H1 (cell line): Measurements from ENCODE around the gene ADAM23. TPM values are rescaled to one million over a fixed set of nuclear protein-coding genes. Genes with fewer than 3 reads are reported as not detected.

Source experiments
- CTCF ChIA-PET: fragments of 300-600 bp; sonication (Branson Sonifier 250); formaldehyde crosslinking; loops from one replicate; lab custom pipeline; 2021; ENCODE audit not compliant: partially characterized antibody; lab: Charles Lee
- POLR2A ChIA-PET: fragments of 300-600 bp; sonication (Branson Sonifier 250); formaldehyde crosslinking; loops from one replicate; lab custom pipeline; 2021; ENCODE audit warnings: inconsistent platforms; ENCODE audit not compliant: partially characterized antibody; lab: Charles Lee
- DNase-seq, 2 experiments: peaks; one replicate each; pipeline versions ENCODE4 v3.0.0 to v3.0.0-alpha.2; 2010 to 2022; ENCODE audit warnings: low spot score in 2 of 2, low read depth in 1 of 2, mixed read lengths in 1 of 2
- FAIRE-seq: peaks from 2 replicates; lab custom pipeline; 2011; peaks lifted over from hg19 to GRCh38; lab: Jason Lieb, UNC
- H2AFZ ChIP-seq: 2 replicates; pipeline ENCODE4 v1.8.1; 2012; ENCODE audit warnings: low read length, inconsistent platforms
- H2AK5ac ChIP-seq: 2 replicates; pipeline ENCODE4 v1.6.1; 2013; ENCODE audit warnings: low read depth, low read length
- H2BK120ac ChIP-seq: replicated peaks from 2 replicates; pipeline ENCODE3; 2013; ENCODE audit warnings: low read depth, low read length, inconsistent platforms
- H2BK12ac ChIP-seq: 2 replicates; pipeline ENCODE4 v1.6.1; 2013; ENCODE audit warnings: low read depth, low read length
- H2BK15ac ChIP-seq: 2 replicates; pipeline ENCODE4 v1.6.1; 2013; ENCODE audit warnings: low read length
- H2BK20ac ChIP-seq: 2 replicates; pipeline ENCODE4 v1.6.1; 2013; ENCODE audit warnings: low read length
- H2BK5ac ChIP-seq: 2 replicates; pipeline ENCODE4 v1.6.1; 2013; ENCODE audit warnings: low read depth, low read length
- H3K14ac ChIP-seq: 2 replicates; pipeline ENCODE4 v1.6.1; 2013; ENCODE audit warnings: inconsistent platforms; ENCODE audit not compliant: insufficient read length
- H3K18ac ChIP-seq: 2 replicates; pipeline ENCODE4 v1.6.1; 2013; ENCODE audit warnings: low read length; ENCODE audit errors: extremely low read depth
- H3K23ac ChIP-seq: 2 replicates; pipeline ENCODE4 v1.6.1; 2013; ENCODE audit warnings: inconsistent platforms; ENCODE audit not compliant: insufficient read length
- H3K23me2 ChIP-seq: 2 replicates; pipeline ENCODE4 v1.6.1; 2013; ENCODE audit warnings: low read depth, low read length
- H3K27ac ChIP-seq: 2 replicates; pipeline ENCODE4 v1.6.1; 2011; ENCODE audit warnings: low read depth, low read length, inconsistent platforms
- H3K27me3 ChIP-seq, 4 experiments: replicated peaks in 1 of 4; 1 replicate in 1 of 4; 2 replicates in 3 of 4; pipeline versions ENCODE4 v1.6.1 to v1.8.1; 2011 to 2013; ENCODE audit warnings: low read length in 3 of 4, mild to moderate bottlenecking in 3 of 4, inconsistent platforms in 2 of 4, mixed read lengths in 2 of 4, moderate library complexity in 1 of 4; ENCODE audit not compliant: control insufficient read depth in 3 of 4, insufficient read depth in 3 of 4; ENCODE audit errors: extremely low read depth in 1 of 4
- H3K36me3 ChIP-seq, 4 experiments: 2 replicates each; pipeline versions ENCODE4 v1.6.1 to v1.8.1; 2011 to 2013; ENCODE audit warnings: mild to moderate bottlenecking in 4 of 4, low read length in 3 of 4, moderate library complexity in 2 of 4, control low read depth in 1 of 4, inconsistent platforms in 1 of 4; ENCODE audit not compliant: insufficient read depth in 4 of 4, control insufficient read depth in 2 of 4
- H3K4ac ChIP-seq: replicated peaks from 2 replicates; pipeline ENCODE3; 2013; ENCODE audit warnings: low read length, low read depth, mixed read lengths, inconsistent platforms; ENCODE audit not compliant: insufficient read length
- H3K4me1 ChIP-seq, 4 experiments: replicated peaks in 1 of 4; 1 replicate in 1 of 4; 2 replicates in 3 of 4; pipeline versions ENCODE4 v1.6.1 to v1.8.1; 2011 to 2013; ENCODE audit warnings: low read length in 3 of 4, inconsistent platforms in 2 of 4, mixed read lengths in 1 of 4; ENCODE audit not compliant: insufficient read depth in 4 of 4, control insufficient read depth in 3 of 4
- H3K4me2 ChIP-seq, 2 experiments: 2 replicates each; pipeline versions ENCODE4 v1.6.1 to v1.8.1; 2011 to 2013; ENCODE audit warnings: low read depth in 2 of 2, low read length in 2 of 2, control low read depth in 1 of 2, inconsistent platforms in 1 of 2, mild to moderate bottlenecking in 1 of 2; ENCODE audit not compliant: insufficient read depth in 1 of 2
- H3K4me3 ChIP-seq, 4 experiments: fragments of 200-600, 300-600 bp in 1 of 4; sonication (generic), shearing (Covaris generic), sonication (Bioruptor Twin) in 1 of 4; 2 replicates each; pipeline versions ENCODE4 v1.5.1 to v1.8.1; 2011 to 2016; ENCODE audit warnings: low read length in 4 of 4, low read depth in 3 of 4, control low read depth in 2 of 4, inconsistent platforms in 2 of 4, mild to moderate bottlenecking in 2 of 4, mixed read lengths in 1 of 4, moderate library complexity in 1 of 4; ENCODE audit not compliant: insufficient read depth in 2 of 4; ENCODE audit errors: extremely low read depth in 1 of 4
- H3K56ac ChIP-seq: replicated peaks from 2 replicates; pipeline ENCODE3; 2013; ENCODE audit warnings: low read depth, mild to moderate bottlenecking, mixed read lengths, low read length, inconsistent platforms; ENCODE audit not compliant: insufficient read length
- H3K79me1 ChIP-seq: 2 replicates; pipeline ENCODE4 v1.6.1; 2013; ENCODE audit warnings: low read depth, low read length, control low read depth
- H3K79me2 ChIP-seq, 2 experiments: 2 replicates each; pipeline versions ENCODE4 v1.6.1 to v1.8.1; 2012 to 2013; ENCODE audit warnings: low read length in 2 of 2, mild to moderate bottlenecking in 2 of 2, inconsistent platforms in 1 of 2; ENCODE audit not compliant: insufficient read depth in 2 of 2, control insufficient read depth in 1 of 2
- H3K9ac ChIP-seq, 4 experiments: replicated peaks in 1 of 4; 1 replicate in 1 of 4; 2 replicates in 3 of 4; pipeline versions ENCODE4 v1.6.1 to v1.8.1; 2011 to 2013; ENCODE audit warnings: low read depth in 3 of 4, low read length in 3 of 4, control low read depth in 2 of 4, mild to moderate bottlenecking in 2 of 4, moderate library complexity in 2 of 4, inconsistent platforms in 1 of 4; ENCODE audit errors: extremely low read depth in 1 of 4
- H3K9me3 ChIP-seq, 2 experiments: 2 replicates each; pipeline versions ENCODE4 v1.6.1 to v1.8.1; 2012 to 2013; ENCODE audit warnings: mild to moderate bottlenecking in 2 of 2, moderate library complexity in 2 of 2, control low read depth in 1 of 2, inconsistent platforms in 1 of 2, low read depth in 1 of 2, low read length in 1 of 2, mixed read lengths in 1 of 2; ENCODE audit not compliant: insufficient read depth in 2 of 2
- H4K20me1 ChIP-seq, 2 experiments: replicated peaks in 1 of 2; 2 replicates each; pipeline versions ENCODE3 to v1.8.1; 2011 to 2013; ENCODE audit warnings: inconsistent platforms in 2 of 2, low read length in 2 of 2, mild to moderate bottlenecking in 1 of 2; ENCODE audit not compliant: insufficient read depth in 2 of 2, control insufficient read depth in 1 of 2
- H4K5ac ChIP-seq: 2 replicates; pipeline ENCODE4 v1.6.1; 2013; ENCODE audit warnings: low read length, low read depth, mixed read lengths, inconsistent platforms; ENCODE audit not compliant: insufficient read length
- H4K8ac ChIP-seq: 2 replicates; pipeline ENCODE4 v1.8.0; 2013; ENCODE audit warnings: mild to moderate bottlenecking, moderate library complexity, low read length, inconsistent platforms; ENCODE audit not compliant: insufficient read depth; ENCODE audit errors: extremely low read depth
- H4K91ac ChIP-seq: replicated peaks from 2 replicates; pipeline ENCODE3; 2013; ENCODE audit warnings: low read length, mixed read lengths, inconsistent platforms; ENCODE audit not compliant: insufficient read length
- SUZ12 ChIP-seq: fragments of 200-600 bp; sonication (generic); IDR thresholded peaks from 2 replicates; pipeline ENCODE4 v1.6.1; 2012; ENCODE audit warnings: mild to moderate bottlenecking, inconsistent platforms, low read length, moderate library complexity, mixed read lengths
- TAF1 ChIP-seq: IDR thresholded peaks from 2 replicates; pipeline ENCODE4 v1.6.1; 2011; ENCODE audit warnings: mild to moderate bottlenecking, low read depth, low read length
- WGBS, 2 experiments: shearing (Covaris generic) in 1 of 2; methylation state at CpG; one replicate each; pipeline versions ENCODE4 v1.1.6 to v1.1.7; 2013 to 2015; ENCODE audit warnings: low lambda C conversion rate in 2 of 2, mixed read lengths in 2 of 2, inconsistent platforms in 1 of 2, low coverage in 1 of 2, missing lambda C conversion rate in 1 of 2; ENCODE audit not compliant: insufficient replicate concordance in 2 of 2, insufficient coverage in 1 of 2, insufficient read length in 1 of 2; ENCODE audit errors: extremely low coverage in 1 of 2, missing lambda C conversion rate in 1 of 2; 5-methylcytosine and 5-hydroxymethylcytosine counted together
- polyA plus RNA-seq, 7 experiments: library from polyadenylated mRNA; depleted of rRNA in 3 of 7; stranded (reverse) in 5 of 7; unstranded in 2 of 7; fragments of >200 nt in 5 of 7; fragments of 200-250 nt in 2 of 7; gene quantifications; 1 replicate in 5 of 7; 2 replicates in 1 of 7; 4 replicates in 1 of 7; pipeline versions ENCODE4 v1.2.1 to v1.2.3, GENCODE V29; 2011 to 2013; ENCODE audit warnings: missing spikeins in 2 of 7, mixed read lengths in 2 of 7
- total RNA-seq: library from RNA; stranded (reverse); fragmentation: NEBNext Ultra II Directional; extraction: Animal tissue kit (Norgen Biotek cat#: 25700); gene quantifications from 2 replicates; pipeline ENCODE4 v1.2.1, GENCODE V29; 2021

Gene ADAM23
- total and polyA plus RNA-seq, 2 of the 8 experiments (the other 6 are each of a cell fraction or from before 2014, with no cell fraction given) = 9.9 to 20.8 TPM

DNA sequence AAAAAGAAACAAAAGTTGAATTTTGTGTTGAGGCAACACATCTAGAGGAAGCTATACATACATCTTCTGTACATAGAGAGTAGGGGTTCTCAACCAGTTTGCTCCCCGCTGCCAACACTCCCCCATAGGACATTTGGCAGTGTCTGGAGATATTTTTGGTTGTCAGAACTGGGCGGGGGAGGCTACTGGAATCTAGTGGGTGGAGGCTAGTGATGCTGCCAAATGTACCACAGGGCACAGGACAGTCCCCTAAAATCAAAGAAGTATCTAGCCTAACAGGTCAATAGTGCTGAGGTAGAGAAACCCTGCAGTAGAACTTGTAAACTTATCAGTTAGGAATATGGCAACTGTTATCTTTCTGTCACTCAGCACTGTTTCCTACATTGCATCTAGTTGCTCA lies 21.3 kb downstream of the ADAM23 start:
- Histone ChIP-seq H3K14ac (no peak overlapping the region), H3K4me1 (peaks cover 0 to 6% (median 3%) of the 10 kb centered on the region in 4 experiments; a peak in 4 of 7 replicates), H3K4me3 (no peak overlapping the region), H3K4ac (no peak overlapping the region), H4K5ac (no peak overlapping the region), H3K23ac (no peak overlapping the region), H4K20me1 (no peaks in the 10 kb centered on the region), H4K8ac (no peak overlapping the region), H3K4me2 (no peak overlapping the region), H2BK120ac (no peak overlapping the region), H3K9me3 (peaks cover 12 to 15% of the 10 kb centered on the region in 2 experiments), H2BK20ac (no peak overlapping the region), H2BK12ac (no peak overlapping the region), H3K18ac (no peak overlapping the region), H3K36me3 (peaks cover 0 to 6% (median 0%) of the 10 kb centered on the region in 4 experiments; a peak in 2 of 8 replicates), H3K23me2 (no peaks in the 10 kb centered on the region), H3K79me2 (no peaks in the 10 kb centered on the region), H3K79me1 (peaks cover 2% of the 10 kb centered on the region; the same call in 1 of the 2 replicates), H3K56ac (no peak overlapping the region), H3K27ac (no peak overlapping the region), H4K91ac (no peak overlapping the region), H3K9ac (no peak overlapping the region), H2AFZ (no peak overlapping the region), H2BK15ac (no peak overlapping the region), H3K27me3 (peaks cover 0 to 3% (median 0%) of the 10 kb centered on the region in 4 experiments; a peak in 1 of 7 replicates), H2AK5ac (no peak overlapping the region), H2BK5ac (no peak overlapping the region)
- FAIRE-seq (no peak), DNase-seq (no peak)
- WGBS, 2 experiments = 90% methylated on average over 2 of the region's 2 CpGs; no CpG with 5 or more reads in 1 of the 2 experiments
- ChIA-PET CTCF (interaction anchor here (0.9 to 2.1 kb wide), 2 partner anchors 38 to 60 kb away, joined by 3 to 4 read pairs; no protein-coding TSS in a partner anchor), POLR2A (interaction anchor here (1.0 kb wide), 1 partner anchor 18 kb away, joined by 3 read pairs; no protein-coding TSS in a partner anchor)
- TF ChIP-seq TAF1 (no peak), SUZ12 (no peak)
